Heart right ventricle (tissue), 16 donors: ENCODE data around the gene COG2. TPM values are rescaled to one million over a fixed set of nuclear protein-coding genes. Genes with fewer than 3 reads are reported as not detected.

Experiments used
- ATAC-seq, 8 donors: fragments of 200-7000 bp; cut with Tn5 transposase; one replicate each; pipeline ENCODE4 v1.9.1; 2020; ENCODE audit warnings: mild to moderate bottlenecking in 8 of 8, moderate library complexity in 8 of 8, moderate number of reproducible peaks in 1 of 8
- DNase-seq, 2 donors: peaks; one replicate each; pipeline ENCODE4 v3.0.0-alpha.2; 2020
- H3K27ac ChIP-seq, 10 donors: fragments of 200-600 bp; sonication (generic) in 2 of 10; one replicate each; pipeline versions ENCODE4 v1.5.0 to v1.8.0; 2020 to 2022; ENCODE audit warnings: mild to moderate bottlenecking in 3 of 10
- H3K27me3 ChIP-seq, 7 donors: fragments of 200-600 bp; one replicate each; pipeline ENCODE4 v1.8.0; 2021 to 2022; ENCODE audit warnings: mild to moderate bottlenecking in 2 of 7
- H3K36me3 ChIP-seq, 9 donors: fragments of 200-600 bp; sonication (generic) in 1 of 9; one replicate each; pipeline versions ENCODE4 v1.5.0 to v1.8.0; 2020 to 2022; ENCODE audit warnings: mild to moderate bottlenecking in 2 of 9
- H3K4me1 ChIP-seq, 9 donors: fragments of 200-600 bp; sonication (generic) in 1 of 9; one replicate each; pipeline versions ENCODE4 v1.5.0 to v1.8.0; 2020 to 2022; ENCODE audit warnings: mild to moderate bottlenecking in 4 of 9
- H3K4me3 ChIP-seq, 10 donors: fragments of 200-600 bp; sonication (generic) in 2 of 10; one replicate each; pipeline versions ENCODE4 v1.5.0 to v1.8.0; 2020 to 2022; ENCODE audit warnings: mild to moderate bottlenecking in 7 of 10, moderate library complexity in 2 of 10
- H3K9me3 ChIP-seq, 11 donors: fragments of 200-600 bp in 10 of 11; sonication (generic) in 2 of 11; one replicate each; pipeline versions ENCODE4 v1.5.0 to v1.8.0; 2013 to 2022; ENCODE audit warnings: mild to moderate bottlenecking in 2 of 11, control low read depth in 1 of 11, moderate library complexity in 1 of 11
- WGBS, 2 donors: extraction: QIAGEN DNeasy Blood & Tissue Kit; methylation state at CpG; one replicate each; pipeline ENCODE4 v1.1.7; 2013; ENCODE audit warnings: inconsistent platforms in 1 of 2; 5-methylcytosine and 5-hydroxymethylcytosine counted together
- intact Hi-C, 10 donors: fragments of 100-400 bp; cut with DNase I; formaldehyde crosslinking; loops; one replicate each; pipeline versions ENCODE4 v1.11.1 to v1.14.2; 2022
- polyA plus RNA-seq, 2 donors: library from polyadenylated mRNA; stranded (reverse); fragments of 200-250 nt; gene quantifications; one replicate each; pipeline ENCODE4 v1.2.3, GENCODE V29; 2013
- total RNA-seq, 10 donors: library from RNA; stranded (reverse); fragmentation: NEBNext Ultra II Directional in 3 of 10; extraction: Animal tissue kit (Norgen Biotek cat#: 25700) in 3 of 10; gene quantifications; one replicate each; pipeline versions ENCODE4 v1.2.1 to v1.2.4, GENCODE V29; 2021 to 2023
- TF ChIP-seq, protein P1 (sequence below), 9 donors: fragments of 200-600 bp; sonication (generic) in 2 of 9; IDR thresholded peaks; one replicate each; pipeline versions ENCODE4 v1.5.0 to v1.8.0; 2021 to 2022; ENCODE audit warnings: antibody characterized with exemption in 9 of 9, mild to moderate bottlenecking in 5 of 9, moderate library complexity in 1 of 9
- donor health status: Arrhythmogenic right ventricular cardiomyopathy.
- donor health status: ischemic (EF 13 %, LVEDD 7.1; RV severe dilation, severe dysfunction).
- donor health status: healthy with polysubstance abuse.
- donor health status: DM: no; HTN: yes; CAD: no.
- donor health status: DM: no; HTN: no; CAD: no.
- donor health status: ischemic (EF 25% LVEDD 6.9; RV normal size, moderate dysfunction).
- donor health status: ischemic (EF 25% LVEDD 5.7; RV mildly dilated, moderate dysfunction).
- donor health status: healthy.
- donor health status: DM: yes; HTN: yes; CAD: no.
- donor health status: Ischemic cardiomyopathy.
- donor health status: ischemic (EF 35%, LVEDD 5.7; RV mildly dilated, moderate dysfunction).
- donor health status: nonischemic (EF 11% LVEDD 7.7; RV severe dilation, severe dysfunction).
- donor health status: DM: yes; HTN: yes; CAD: no.
- donor health status: PGD.
- donor health status: ischemic (EF 29% LVEDD 5.4; RV normal size, mild dysfunction).
- donor health status: nonischemic (EF 23%, LVEDD 6.1; RV moderate dilation, normal function).

COG2 gene
- total and polyA plus RNA-seq, 12 donors, result 7.5 to 36.5 (median 24.6) TPM

- Histone ChIP-seq H3K27ac (no peak overlapping the region), H3K4me3 (no peak overlapping the region), H3K36me3 (no peaks in the 10 kb centered on the region), H3K9me3 (no peaks in the 10 kb centered on the region), H3K27me3 (no peaks in the 10 kb centered on the region), H3K4me1 (no peaks in the 10 kb centered on the region)
- TF ChIP-seq, protein P1, sequence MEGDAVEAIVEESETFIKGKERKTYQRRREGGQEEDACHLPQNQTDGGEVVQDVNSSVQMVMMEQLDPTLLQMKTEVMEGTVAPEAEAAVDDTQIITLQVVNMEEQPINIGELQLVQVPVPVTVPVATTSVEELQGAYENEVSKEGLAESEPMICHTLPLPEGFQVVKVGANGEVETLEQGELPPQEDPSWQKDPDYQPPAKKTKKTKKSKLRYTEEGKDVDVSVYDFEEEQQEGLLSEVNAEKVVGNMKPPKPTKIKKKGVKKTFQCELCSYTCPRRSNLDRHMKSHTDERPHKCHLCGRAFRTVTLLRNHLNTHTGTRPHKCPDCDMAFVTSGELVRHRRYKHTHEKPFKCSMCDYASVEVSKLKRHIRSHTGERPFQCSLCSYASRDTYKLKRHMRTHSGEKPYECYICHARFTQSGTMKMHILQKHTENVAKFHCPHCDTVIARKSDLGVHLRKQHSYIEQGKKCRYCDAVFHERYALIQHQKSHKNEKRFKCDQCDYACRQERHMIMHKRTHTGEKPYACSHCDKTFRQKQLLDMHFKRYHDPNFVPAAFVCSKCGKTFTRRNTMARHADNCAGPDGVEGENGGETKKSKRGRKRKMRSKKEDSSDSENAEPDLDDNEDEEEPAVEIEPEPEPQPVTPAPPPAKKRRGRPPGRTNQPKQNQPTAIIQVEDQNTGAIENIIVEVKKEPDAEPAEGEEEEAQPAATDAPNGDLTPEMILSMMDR (IDR thresholded peaks at IDR 0.05), result no peak
- ATAC-seq, result no peak
- no peak for DNase-seq
- intact Hi-C loops, result no loop called here
- WGBS, 2 donors, result 96 to 97% methylated on average over 2 of the region's 2 CpGs
These were observed 14.5 kb upstream of the COG2 start for GRCh38 chr1:230627767-230628166.

DNA sequence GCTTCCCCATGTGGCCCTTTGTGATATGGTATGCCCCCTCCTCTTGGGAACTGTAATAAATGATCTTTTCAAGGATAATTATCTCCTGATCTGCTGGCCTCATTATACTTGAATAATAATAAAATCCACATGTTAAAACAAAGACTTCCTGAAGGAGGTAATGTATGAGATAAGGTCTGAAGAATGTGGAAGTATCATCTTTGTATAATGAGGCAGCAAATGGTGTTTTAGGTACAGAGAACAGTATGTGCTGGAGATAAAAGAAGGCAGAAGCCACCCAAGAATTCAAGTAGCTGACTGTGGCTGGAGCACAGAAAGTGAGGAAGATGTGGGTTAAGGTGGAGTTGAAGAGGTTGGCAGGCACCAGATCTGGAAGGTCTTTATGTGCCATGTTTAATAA, 12.8 kb upstream of the COG2 start:
- H3K4me3 ChIP-seq, result no peak overlapping the region
- no peaks in the 10 kb centered on the region for H3K36me3 ChIP-seq
- DNase-seq, result no peak
- no peaks in the 10 kb centered on the region for H3K27me3 ChIP-seq
- intact Hi-C loops, result no loop called here
- no peaks in the 10 kb centered on the region for H3K4me1 ChIP-seq
- H3K27ac ChIP-seq, result no peak overlapping the region
- ATAC-seq, result no peak
- TF ChIP-seq, protein P1 (IDR thresholded peaks at IDR 0.05), result no peak
- H3K9me3 ChIP-seq, result no peaks in the 10 kb centered on the region

- WGBS, 2 donors, result 85 to 91% methylated on average over 1 of the region's 1 CpG
- no peak overlapping the region for H3K4me3 ChIP-seq
- no peaks in the 10 kb centered on the region for H3K4me1 ChIP-seq
- H3K9me3 ChIP-seq, result no peaks in the 10 kb centered on the region
- no peak overlapping the region for H3K27ac ChIP-seq
- intact Hi-C loops, result loop anchor here in 2 of 10 donors (5.0 to 10.0 kb wide), 2 partner anchors 141 to 143 kb away; no protein-coding TSS in a partner anchor
- DNase-seq (no peak), ATAC-seq (no peak)
- peaks cover 0 to 3% (median 0%) of the 10 kb centered on the region in 7 donors for H3K27me3 ChIP-seq
- TF ChIP-seq, protein P1 (IDR thresholded peaks at IDR 0.05), result no peak
- no peaks in the 10 kb centered on the region for H3K36me3 ChIP-seq
These were observed 10.8 kb upstream of the COG2 start for GRCh38 chr1:230631477-230631876.

DNA sequence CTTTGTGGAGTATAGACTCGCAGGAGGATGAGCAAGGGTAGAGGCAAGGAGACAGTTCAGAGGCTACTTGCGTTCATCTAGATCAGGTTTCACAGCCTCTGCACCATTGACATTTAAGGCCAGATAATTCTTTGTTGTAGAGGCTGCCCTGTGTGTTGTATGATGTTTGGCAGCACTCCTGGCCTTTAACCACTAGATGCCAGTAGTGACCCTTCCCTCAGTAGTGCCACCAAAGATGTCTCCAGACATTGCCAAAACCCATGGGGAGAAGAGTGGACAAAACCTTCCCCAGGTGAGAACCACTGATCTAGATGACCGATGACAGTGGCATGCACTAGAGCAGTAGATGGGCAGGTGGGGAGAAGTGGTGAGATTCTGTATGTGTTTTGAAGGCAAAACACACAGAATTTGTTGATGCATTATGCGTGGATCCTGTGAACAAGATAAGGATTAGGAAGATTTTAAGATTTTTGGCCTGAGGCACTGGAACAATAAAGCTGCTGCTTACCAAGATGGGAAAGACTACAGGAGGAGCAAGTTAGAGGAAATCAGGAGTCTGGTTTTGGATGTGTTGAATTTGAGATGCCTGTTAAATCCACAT, 9.9 kb upstream of the COG2 start:
- H3K4me1 ChIP-seq, result no peaks in the 10 kb centered on the region

More for the DNA sequence above, 9.9 kb upstream of the COG2 start:
- Histone ChIP-seq H3K27ac (no peak overlapping the region), H3K9me3 (no peaks in the 10 kb centered on the region), H3K4me3 (no peak overlapping the region), H3K36me3 (no peaks in the 10 kb centered on the region), H3K27me3 (peaks cover 0 to 12% (median 0%) of the 10 kb centered on the region in 7 donors)
- WGBS, 2 donors, result 62 to 74% methylated on average over 4 of the region's 4 CpGs
- TF ChIP-seq, protein P1 (IDR thresholded peaks at IDR 0.05), result peak; percentile 7 to 54 (median 41)
- ATAC-seq (peak in 4 of 8 donors; percentile 16 to 70 (median 53)), DNase-seq (no peak)
- intact Hi-C loops, result loop anchor here in 3 of 10 donors (2.0 to 10.0 kb wide), 3 partner anchors 138 to 142 kb away; no protein-coding TSS in a partner anchor
